H54 (cell line): ENCODE results near the gene USP1.

Source experiments
- DNase-seq: peaks from one replicate; pipeline ENCODE4 v3.0.0; 2011; ENCODE audit warnings: low spot score, mixed read lengths; ENCODE audit not compliant: insufficient read length
- FAIRE-seq: peaks from 3 replicates; lab custom pipeline; 2011; peaks lifted over from hg19 to GRCh38; lab: Jason Lieb, UNC
- POLR2A ChIP-seq: IDR thresholded peaks from 2 replicates; pipeline ENCODE4 v1.6.1; 2011; ENCODE audit warnings: low read depth, mild to moderate bottlenecking, low read length

The USP1 gene

DNA sequence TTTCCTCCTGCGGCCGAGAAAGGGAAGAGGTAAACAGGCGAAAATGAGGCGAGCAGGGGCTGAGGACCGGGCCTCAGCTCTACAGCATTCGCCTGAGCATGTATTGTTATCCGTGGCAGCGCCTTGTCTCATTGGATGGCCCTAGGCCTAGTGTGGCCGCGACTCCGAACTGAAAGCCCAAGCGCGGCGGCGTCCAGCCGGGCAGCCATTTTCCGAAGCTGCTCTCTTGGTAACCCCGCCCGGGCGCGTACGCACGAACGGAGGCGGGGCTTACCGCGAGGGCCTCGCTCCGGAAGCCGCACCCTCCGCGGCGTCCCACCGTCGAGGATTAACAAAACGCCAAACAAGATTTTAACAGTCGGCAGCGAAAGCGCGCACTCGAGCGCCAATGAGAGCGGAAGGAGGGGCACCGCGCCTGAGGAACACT is 797 bp upstream of the USP1 start:
- DNase-seq (peak; percentile 77), FAIRE-seq (no peak)
- TF ChIP-seq POLR2A: peak; percentile 91

DNA sequence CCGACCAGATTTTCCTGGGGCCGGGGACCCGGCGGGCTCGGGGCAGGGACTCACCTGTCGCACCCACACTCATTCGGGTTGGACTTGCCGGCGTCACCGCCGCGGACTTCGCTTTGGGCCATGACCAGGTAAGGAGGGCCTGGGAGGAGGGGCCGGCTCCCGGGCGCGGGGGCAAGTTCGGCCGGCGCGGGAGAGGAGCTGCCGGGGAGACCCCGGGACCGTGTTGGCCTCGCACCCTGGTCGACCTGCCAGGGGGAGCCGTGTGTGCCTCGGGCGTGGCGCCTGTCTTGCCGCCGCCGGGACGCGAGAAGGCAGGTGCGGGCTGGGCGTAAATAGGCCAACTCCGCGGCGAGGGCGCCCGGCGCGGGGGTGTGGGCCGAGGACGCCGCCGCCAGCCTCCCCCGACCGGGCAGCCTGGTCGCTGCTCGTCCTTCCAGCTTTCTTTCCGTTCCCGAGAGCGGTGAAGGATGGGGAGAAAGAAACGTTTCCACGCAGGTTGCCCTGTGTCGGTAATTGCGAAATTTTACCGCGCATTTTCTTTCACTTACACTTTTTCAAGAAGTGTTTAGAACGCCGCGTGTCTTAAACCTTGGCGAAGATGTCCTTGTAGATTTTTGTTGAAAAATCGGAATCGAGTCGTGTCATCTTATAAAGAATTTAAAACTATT is 558 bp downstream of the USP1 start:
- FAIRE-seq (no peak), DNase-seq (no peak)
- no peak for TF ChIP-seq POLR2A

DNA sequence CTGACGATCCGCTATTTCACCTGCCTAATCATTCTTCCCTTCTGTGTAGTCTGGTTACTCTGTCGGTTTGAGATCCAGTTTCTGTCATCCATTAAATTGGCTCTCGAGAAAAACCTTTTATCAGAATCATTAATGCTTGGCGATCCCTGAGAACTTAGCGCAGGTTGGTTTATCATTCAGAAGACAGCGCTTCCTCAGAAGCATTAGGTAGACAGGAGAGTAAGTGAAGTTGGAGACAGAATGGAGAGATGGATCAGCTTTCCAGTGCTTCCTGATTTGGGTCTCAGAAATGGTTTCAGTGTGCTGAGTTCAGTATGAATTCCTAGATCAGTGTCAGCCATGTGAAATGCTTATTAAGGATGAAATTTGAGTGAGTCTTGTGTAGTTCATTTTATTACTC is 1.3 kb downstream of the USP1 start:
- DNase-seq: no peak

DNA sequence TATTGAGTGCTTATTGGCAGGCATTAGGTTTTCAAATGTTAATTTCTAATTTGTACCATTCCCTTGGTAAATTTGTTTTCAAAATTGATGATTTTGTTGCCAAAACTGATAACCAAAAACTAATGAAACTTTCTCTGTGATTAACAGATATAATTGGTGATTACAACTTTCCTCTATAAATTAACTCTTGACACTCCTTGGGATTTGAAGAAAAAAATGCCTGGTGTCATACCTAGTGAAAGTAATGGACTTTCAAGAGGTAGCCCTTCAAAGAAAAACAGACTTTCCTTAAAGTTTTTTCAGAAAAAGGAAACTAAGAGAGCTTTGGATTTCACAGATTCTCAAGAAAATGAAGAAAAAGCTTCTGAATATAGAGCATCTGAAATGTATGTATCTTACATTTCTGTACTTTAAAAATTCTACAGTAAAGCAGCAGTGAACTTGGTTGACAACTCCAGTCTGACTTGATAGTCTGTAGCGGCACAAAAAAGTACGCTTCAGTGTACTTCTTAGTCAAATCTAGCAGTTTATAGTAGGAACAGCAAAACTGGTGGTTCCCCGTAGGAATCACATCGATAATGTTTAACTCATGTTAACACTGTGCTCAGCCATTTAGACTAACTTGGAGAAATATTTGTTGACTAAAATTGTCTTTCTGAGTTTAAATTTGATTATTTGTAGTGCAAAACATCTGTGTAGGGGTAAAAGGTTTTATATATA is 3.0 kb downstream of the USP1 start:
- FAIRE-seq (no peak), DNase-seq (no peak)
- TF ChIP-seq POLR2A: no peak

More for the DNA sequence above, 1.3 kb downstream of the USP1 start:
- TF ChIP-seq POLR2A: no peak
- FAIRE-seq: peak; percentile 60

DNA sequence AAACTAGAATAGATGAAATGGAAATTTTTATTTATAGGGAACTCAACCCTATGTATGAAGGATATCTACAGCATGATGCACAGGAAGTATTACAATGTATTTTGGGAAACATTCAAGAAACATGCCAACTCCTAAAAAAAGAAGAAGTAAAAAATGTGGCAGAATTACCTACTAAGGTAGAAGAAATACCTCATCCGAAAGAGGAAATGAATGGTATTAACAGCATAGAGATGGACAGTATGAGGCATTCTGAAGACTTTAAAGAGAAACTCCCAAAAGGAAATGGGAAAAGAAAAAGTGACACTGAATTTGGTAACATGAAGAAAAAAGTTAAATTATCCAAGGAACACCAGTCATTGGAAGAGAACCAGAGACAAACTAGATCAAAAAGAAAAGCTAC is 7.9 kb downstream of the USP1 start:
- FAIRE-seq (peak; percentile 64), DNase-seq (no peak)
- TF ChIP-seq POLR2A: no peak

DNA sequence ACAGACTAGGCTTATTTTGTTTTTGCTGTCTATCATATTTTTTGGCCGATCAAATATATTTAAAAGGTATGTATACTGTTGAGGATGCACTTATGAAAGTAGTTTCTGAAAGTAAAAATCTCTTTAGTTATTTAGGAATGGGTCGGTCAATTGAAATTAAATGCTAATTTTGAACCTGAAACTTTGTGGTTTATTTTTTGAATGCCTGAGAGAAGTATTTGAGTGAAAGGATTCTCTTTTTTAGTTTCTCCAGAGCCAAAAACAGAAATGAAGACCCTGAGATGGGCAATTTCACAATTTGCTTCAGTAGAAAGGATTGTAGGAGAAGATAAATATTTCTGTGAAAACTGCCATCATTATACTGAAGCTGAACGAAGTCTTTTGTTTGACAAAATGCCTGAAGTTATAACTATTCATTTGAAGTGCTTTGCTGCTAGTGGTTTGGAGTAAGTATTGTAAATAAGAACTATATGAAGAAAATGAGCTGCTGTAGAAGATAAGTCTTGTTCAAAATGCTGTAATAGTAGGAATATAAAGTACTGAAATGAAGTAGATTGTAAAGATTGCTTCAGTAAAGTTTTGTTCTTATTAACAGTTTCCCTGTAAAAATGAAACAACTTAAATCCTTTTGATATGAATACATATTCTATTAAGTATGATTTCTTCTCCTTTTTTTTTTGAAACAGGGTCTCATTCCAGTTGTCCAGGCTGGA is 11.5 kb downstream of the USP1 start:
- FAIRE-seq: no peak
- TF ChIP-seq POLR2A: no peak
- DNase-seq: no peak

DNA sequence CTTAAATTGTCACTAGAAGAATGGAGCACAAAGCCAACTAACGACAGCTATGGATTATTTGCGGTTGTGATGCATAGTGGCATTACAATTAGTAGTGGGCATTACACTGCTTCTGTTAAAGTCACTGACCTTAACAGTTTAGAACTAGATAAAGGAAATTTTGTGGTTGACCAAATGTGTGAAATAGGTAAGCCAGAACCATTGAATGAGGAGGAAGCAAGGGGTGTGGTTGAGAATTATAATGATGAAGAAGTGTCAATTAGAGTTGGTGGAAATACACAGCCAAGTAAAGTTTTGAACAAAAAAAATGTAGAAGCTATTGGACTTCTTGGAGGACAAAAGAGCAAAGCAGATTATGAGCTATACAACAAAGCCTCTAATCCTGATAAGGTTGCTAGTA is 13.5 kb downstream of the USP1 start:
- DNase-seq (no peak), FAIRE-seq (peak; percentile 15)
- TF ChIP-seq POLR2A: no peak

DNA sequence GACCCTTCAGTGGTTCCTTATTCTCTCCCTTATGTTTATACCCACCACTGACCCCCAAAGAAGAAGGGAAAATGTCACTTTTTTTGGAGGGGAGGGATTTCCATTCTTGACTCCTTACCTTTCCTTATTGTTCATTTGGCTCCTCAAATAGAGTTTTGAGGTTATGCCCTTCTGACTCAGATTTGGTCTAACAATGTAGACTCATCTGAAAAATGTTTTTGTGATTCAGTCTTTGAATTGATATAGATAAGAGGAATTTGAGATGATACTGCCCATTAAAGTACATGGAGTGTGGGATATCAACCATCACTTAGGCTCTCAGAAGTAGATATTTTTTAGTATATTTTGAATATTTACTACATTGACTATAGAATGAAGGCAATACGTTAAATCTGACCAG is 16.1 kb downstream of the USP1 start:
- FAIRE-seq: peak; percentile 68
- TF ChIP-seq POLR2A: no peak
- peak; percentile 14 for DNase-seq

DNA sequence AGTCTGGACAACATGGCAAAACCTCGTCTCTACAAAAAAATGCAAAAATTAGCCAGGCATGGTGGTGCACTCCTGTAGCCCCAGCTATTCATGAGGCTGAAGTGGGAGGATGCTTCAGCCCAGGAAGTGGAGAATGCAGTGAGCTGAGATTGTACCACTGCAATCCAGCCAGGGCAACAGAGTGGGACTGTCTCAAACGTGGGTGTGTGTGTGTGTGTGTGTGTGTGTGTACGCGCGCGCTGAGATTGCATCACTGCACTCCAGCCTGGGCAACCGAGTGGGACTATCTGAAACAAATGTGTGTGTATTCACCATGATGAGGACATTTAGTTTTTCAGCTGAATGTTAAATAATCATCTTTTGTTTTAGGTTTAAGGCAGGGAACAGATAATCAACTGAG is 21.1 kb downstream of the USP1 start:
- DNase-seq (no peak), FAIRE-seq (no peak)
- no peak for TF ChIP-seq POLR2A

DNA sequence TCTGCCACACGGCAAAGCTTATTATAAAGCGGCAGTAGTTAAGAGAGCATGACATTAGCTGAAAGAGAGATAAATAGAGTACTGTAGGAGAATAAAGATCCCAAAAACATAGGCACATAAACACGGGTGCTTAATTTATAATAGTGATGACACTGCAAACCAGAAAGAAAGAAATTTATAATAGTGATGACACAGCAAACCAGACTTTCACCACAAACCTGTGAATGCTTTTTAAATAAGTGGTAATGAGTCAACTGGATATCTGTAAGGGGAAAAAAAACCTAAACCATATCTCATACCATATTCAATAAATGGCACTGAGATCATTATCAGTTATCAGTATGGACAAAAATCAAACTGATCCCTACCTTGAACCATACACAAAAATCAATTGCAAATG is 25.5 kb downstream of the USP1 start:
- TF ChIP-seq POLR2A: no peak
- no peak for FAIRE-seq
- DNase-seq: no peak

DNA sequence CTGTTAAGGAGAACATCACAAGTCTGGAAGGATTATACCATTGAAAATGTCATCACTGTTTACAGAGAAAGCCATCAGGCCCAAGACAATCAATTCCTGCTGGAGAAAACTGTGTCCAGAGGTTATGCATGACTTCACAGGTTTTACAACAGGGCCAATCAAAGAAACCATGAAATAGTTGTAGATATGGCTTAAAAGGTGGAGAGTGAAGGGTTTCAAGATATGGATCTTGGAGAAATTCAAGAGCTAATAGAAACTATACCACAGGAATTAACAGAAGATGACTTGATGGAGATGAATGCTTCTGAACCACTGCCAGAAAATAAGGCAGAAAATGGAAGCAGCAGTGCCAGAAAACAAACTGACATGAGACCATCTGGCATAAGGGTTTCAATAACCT is 30.2 kb downstream of the USP1 start:
- no peak for TF ChIP-seq POLR2A
- DNase-seq (no peak), FAIRE-seq (no peak)

DNA sequence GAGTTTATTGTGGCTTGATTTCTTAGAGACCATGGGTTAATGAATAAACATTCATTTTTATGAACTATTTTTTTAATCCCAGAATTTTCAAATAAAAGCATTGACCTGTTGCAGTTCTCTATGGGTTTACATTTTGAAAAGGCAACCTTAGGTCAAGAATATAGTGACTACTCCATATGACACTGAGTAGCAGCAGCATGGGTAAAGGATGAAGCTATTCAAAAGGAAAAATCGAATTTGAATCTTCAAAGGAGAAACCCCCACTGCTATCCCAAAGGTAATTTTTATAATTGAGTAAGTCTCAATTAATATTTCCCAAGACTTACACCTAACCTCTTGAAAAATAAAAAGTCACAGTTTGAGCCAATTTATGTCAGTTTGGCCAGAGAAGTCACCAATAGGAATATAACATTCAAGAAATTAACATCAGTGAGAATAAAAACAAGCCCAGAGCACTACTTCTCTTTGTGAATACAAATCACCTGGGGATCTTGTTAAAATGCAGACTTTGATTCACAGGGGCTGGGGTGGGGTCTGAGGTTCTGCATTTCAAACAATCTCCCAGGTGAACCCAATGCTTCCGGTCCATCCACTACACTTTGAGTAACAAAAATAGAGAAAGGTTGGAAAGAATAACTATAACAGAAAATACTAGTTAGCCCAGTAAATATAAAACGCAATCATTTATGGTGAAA is 39.8 kb downstream of the USP1 start:
- no peak for FAIRE-seq
- no peak for TF ChIP-seq POLR2A
- DNase-seq: no peak

DNA sequence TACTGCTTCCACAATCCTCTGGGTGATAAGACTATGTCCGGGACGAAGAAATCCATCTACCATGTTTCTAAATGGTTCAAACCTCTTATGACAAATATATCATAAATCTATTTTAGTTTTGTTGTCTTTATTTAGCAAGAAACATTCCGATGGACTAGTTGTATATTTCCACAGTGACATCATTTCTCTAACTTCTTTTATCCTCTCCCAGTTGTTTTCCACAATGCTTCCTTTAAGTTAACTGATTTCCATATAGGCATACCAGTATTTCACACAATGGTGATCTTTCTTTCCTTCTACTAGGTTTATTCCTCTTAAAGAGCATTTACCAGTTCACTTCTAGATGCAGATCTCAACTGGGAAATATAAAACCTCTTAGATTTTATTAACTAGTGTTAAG is 44.8 kb downstream of the USP1 start:
- FAIRE-seq (peak; percentile 15), DNase-seq (no peak)
- no peak for TF ChIP-seq POLR2A
